Activated CD4-positive, alpha-beta T cell treated with anti-CD3 and anti-CD28 coated beads, Interleukin-2, amount 10 ng/mL, durations not matched to agents 24 days and 14 days (primary cell): ENCODE measurements around the gene CNPY3. TPM values are rescaled to one million over a fixed set of nuclear protein-coding genes. Genes with fewer than 3 reads are reported as not detected.
A peak's percentile ranks its signal among the peaks of the same experiment; 100 is the strongest.
"Not testable (repeated sequence)": the region's sequence is repeated elsewhere in the genome, so short reads cannot be mapped to it uniquely, and the experiment has no call there.

Experiments
- DNase-seq: peaks from one replicate; pipeline ENCODE4 v3.0.0; 2022
- H3K27ac Mint-ChIP-seq: one replicate; pipeline ENCODE4 v1.8.0; 2022; ENCODE audit warnings: mild to moderate bottlenecking, mixed read lengths
- H3K27me3 Mint-ChIP-seq: one replicate; pipeline ENCODE4 v1.8.0; 2022; ENCODE audit warnings: mixed read lengths
- H3K36me3 Mint-ChIP-seq: one replicate; pipeline ENCODE4 v1.8.0; 2022; ENCODE audit warnings: low read depth, mild to moderate bottlenecking, mixed read lengths
- H3K4me1 Mint-ChIP-seq: one replicate; pipeline ENCODE4 v1.8.0; 2021; ENCODE audit warnings: mixed read lengths
- H3K4me3 Mint-ChIP-seq: one replicate; pipeline ENCODE4 v1.8.0; 2022; ENCODE audit warnings: mild to moderate bottlenecking, moderate library complexity, mixed read lengths
- H3K9me3 Mint-ChIP-seq: one replicate; pipeline ENCODE4 v1.8.0; 2021; ENCODE audit warnings: mixed read lengths
- intact Hi-C: fragments of 100-400 bp; cut with micrococcal nuclease; formaldehyde crosslinking; loops from one replicate; pipeline ENCODE4 v1.15.1; 2023
- total RNA-seq: library from RNA; stranded (reverse); gene quantifications from 2 replicates; pipeline ENCODE4 v1.2.3, GENCODE V29; 2022

CNPY3 gene
- total RNA-seq, 1 donor from 2014 or later, result 49.0 TPM

DNA sequence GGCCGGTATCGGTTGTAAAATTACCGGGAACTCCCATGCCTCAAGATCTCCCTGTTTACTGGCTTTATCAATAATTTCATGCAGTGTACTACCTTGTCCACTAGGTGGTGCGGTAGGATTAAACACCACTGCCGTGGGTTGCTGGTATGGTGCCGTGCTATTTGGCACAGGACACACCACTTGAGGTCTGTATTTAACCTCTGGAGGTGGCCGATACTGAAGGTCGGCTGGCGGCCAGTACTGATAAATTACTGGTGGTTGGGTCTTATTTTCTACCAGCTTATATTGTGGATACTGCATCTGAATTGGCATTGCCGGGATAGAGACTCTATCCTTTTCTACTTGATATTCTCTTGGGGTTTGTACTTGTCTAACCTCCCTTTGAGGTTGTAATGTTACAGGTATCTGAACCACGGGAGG, 27.7 kb upstream of the CNPY3 start:
- no peak overlapping the region for H3K27ac Mint-ChIP-seq
- peak; percentile 93 for DNase-seq
- peaks cover 17% of the 10 kb centered on the region for H3K4me1 Mint-ChIP-seq
- intact Hi-C loops, result loop anchor here (1.0 to 2.0 kb wide), 3 partner anchors 27 to 242 kb away; partner anchors contain the start of genes CNPY3, KLC4 and MRPL2
- H3K9me3 Mint-ChIP-seq, result no peaks in the 10 kb centered on the region
- H3K4me3 Mint-ChIP-seq, result peak overlapping the region; percentile 4
- H3K27me3 Mint-ChIP-seq, result peaks cover 2% of the 10 kb centered on the region
- H3K36me3 Mint-ChIP-seq, result no peaks in the 10 kb centered on the region

DNA sequence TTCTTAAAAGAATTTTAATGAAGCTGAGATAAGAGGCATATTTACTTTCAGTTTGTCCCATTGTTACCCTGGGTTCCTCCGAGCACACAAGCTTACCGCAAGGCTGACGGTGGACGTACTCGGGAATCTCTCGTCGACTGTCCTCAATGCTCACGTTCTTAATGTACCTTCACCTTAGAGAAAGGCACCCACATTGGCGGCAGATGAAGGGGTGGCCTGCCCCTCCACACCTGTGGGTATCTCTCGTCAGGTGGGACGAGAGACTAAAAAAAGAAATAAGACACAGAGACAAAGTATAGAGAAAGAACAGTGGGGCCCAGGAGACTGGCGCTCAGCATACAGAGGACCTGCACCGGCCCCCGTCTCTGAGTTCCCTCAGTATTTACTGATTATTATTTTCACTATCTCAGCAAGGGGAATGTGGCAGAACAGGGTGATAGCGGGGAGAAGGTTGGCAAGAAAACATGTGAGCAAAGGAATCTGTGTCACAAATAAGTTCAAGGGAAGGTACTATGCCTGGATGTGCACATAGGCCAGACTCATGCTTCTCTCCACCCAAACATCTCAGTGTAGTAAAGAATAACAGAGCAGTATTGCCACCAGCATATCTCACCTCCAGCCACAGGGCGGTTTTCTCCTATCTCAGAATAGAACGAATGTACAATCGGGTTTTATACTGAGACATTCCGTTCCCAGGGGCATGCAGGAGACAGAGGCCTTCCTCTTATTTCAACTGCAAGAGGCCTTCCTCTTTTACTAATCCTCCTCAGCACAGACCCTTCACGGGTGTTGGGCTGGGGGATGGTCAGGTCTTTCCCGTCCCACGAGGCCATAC, 26.6 kb upstream of the CNPY3 start:
- H3K4me1 Mint-ChIP-seq, result peaks cover 17% of the 10 kb centered on the region
- H3K4me3 Mint-ChIP-seq, H3K9me3 Mint-ChIP-seq, intact Hi-C loops, H3K36me3 Mint-ChIP-seq, H3K27ac Mint-ChIP-seq, DNase-seq, H3K27me3 Mint-ChIP-seq: not testable (repeated sequence)

DNA sequence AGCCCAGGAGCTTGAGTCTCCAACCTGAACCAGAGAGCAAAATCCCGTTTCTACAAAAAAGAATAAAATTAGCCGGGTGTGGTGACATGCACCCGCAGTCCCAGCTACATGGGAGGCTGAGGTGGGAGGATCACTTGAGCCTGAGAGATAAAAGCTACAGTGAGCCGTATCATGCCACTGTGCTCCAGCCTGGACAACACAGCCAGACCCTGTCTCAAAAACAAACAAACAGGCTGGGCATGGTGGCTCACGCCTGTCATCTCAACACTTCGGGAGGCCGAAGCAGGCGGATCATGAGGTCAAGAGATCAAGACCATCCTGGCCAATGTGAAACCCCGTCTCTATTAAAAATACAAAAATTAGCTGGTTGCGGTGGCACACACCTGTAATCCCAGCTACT, 24.8 kb upstream of the CNPY3 start:
- Mint-ChIP-seq H3K27ac (no peak overlapping the region), H3K27me3 (peaks cover 4% of the 10 kb centered on the region), H3K4me3 (no peak overlapping the region), H3K9me3 (no peaks in the 10 kb centered on the region), H3K4me1 (peaks cover 17% of the 10 kb centered on the region), H3K36me3 (no peaks in the 10 kb centered on the region)
- DNase-seq, result no peak
- intact Hi-C loops, result no loop called here

DNA sequence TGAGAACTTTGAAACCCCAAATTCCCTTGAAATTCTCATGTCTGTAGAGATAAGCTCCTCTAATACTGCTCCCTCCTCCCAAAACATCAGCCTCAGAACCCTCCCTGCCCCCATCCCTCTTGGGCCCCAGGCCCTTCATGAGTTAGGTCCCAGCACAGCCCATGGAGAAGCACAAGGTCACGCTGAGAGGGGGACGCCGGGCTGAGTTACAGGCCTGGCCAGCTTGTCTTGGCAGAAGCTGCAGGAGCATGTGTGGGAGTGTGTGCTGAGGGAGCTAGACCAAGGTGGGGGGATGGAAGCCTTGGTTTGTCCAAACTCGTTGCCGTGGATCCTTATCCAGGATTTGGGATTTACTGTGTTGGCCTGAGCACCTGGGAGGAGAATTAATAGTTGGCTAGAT, 21.9 kb upstream of the CNPY3 start:
- H3K9me3 Mint-ChIP-seq, result no peaks in the 10 kb centered on the region
- peaks cover 4% of the 10 kb centered on the region for H3K4me1 Mint-ChIP-seq
- H3K36me3 Mint-ChIP-seq, result no peaks in the 10 kb centered on the region
- peaks cover 9% of the 10 kb centered on the region for H3K27me3 Mint-ChIP-seq
- no peak overlapping the region for H3K4me3 Mint-ChIP-seq
- DNase-seq, result no peak
- intact Hi-C loops, result no loop called here
- H3K27ac Mint-ChIP-seq, result no peak overlapping the region

DNA sequence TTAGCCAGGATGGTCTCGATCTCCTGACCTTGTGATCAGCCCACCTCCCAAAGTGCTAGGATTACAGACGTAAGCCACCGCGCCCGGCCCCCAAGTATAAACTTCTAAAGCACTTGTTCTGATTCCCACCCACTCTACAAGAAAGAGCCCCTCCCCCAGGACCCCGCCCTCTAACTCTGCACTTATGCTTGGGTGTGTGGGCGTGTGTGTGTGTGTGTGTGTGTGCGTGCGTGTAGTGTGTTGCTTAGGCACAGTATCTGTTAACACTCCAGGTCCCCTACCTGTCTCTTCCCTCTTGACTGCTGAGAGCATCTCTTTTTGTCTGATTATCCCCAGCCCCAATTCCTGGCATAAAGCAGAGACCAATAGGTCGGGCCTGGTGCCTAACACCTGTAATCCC, 19.4 kb upstream of the CNPY3 start:
- H3K27ac Mint-ChIP-seq, result no peak overlapping the region
- H3K4me1 Mint-ChIP-seq, result no peaks in the 10 kb centered on the region
- DNase-seq, result no peak
- H3K9me3 Mint-ChIP-seq, result no peaks in the 10 kb centered on the region
- H3K27me3 Mint-ChIP-seq, result peaks cover 16% of the 10 kb centered on the region
- H3K36me3 Mint-ChIP-seq, result no peaks in the 10 kb centered on the region
- intact Hi-C loops, result no loop called here
- no peak overlapping the region for H3K4me3 Mint-ChIP-seq

DNA sequence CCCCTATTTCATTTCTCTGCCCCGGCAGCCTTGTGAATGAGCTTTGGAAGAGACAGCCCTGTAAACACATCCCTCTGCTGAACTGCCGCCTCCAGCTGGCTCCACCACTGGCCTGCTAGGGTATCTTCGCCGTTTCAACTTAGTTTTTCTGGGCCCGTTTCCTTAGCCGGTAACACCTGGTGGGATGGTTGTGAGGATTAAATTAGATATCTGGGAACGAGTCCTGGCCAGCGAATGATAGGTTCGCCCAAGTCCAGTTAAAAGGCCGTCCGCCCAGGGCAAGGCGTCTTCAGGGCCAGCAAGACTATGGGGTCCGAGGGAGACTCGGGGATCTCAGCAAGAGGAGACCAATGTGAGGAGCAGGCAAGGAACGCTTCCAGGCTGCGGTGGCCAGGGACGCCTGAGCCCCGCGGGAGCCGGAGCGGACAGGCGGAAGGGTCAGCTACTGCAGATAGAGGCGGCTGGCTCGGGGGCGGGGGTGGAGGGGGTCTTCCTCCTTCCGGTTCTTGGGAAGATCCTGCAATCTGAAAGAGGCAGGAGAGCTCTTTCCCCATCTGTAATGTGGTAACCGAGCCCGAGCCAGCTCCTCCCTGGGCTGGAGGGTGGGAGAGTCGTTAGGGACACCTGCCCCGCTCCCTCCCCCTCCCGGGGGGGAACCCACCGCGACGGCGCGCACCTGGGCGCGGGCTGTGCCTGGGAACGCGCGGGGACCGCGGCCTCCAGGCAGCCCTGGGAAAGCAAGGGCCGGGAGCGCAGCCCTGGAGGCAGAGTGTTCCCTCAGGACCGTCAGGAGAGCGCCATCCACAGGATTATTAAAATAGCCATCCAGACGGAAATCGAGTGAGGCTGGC, 17.9 kb upstream of the CNPY3 start:
- Mint-ChIP-seq H3K27me3 (peaks cover 16% of the 10 kb centered on the region), H3K27ac (no peak overlapping the region), H3K4me1 (no peaks in the 10 kb centered on the region), H3K9me3 (no peaks in the 10 kb centered on the region), H3K4me3 (no peak overlapping the region), H3K36me3 (no peaks in the 10 kb centered on the region)
- DNase-seq, result no peak
- intact Hi-C loops, result no loop called here

DNA sequence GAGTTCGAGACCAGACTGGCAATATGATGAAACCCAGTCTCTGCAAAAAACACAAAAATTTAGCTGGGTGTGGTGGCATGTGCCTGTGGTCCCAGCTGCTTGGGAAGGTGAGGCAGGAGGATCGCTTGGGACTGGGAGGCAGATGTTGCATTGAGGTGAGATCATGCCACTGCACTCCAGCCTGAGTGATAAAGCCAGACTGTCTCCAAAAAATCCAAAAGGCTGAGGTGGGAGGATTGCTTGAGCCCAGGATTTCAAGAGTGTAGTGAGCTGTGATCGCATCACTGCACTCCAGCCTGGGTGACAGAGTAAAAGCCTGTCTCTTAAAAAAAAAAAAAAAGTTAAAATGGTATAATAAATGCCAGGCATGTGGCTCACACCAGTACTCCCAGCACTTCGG, 14.7 kb upstream of the CNPY3 start:
- Mint-ChIP-seq H3K4me3 (no peak overlapping the region), H3K4me1 (no peaks in the 10 kb centered on the region), H3K27ac (no peak overlapping the region), H3K27me3 (peaks cover 13% of the 10 kb centered on the region), H3K9me3 (no peaks in the 10 kb centered on the region), H3K36me3 (no peaks in the 10 kb centered on the region)
- intact Hi-C loops, result no loop called here
- DNase-seq, result no peak

DNA sequence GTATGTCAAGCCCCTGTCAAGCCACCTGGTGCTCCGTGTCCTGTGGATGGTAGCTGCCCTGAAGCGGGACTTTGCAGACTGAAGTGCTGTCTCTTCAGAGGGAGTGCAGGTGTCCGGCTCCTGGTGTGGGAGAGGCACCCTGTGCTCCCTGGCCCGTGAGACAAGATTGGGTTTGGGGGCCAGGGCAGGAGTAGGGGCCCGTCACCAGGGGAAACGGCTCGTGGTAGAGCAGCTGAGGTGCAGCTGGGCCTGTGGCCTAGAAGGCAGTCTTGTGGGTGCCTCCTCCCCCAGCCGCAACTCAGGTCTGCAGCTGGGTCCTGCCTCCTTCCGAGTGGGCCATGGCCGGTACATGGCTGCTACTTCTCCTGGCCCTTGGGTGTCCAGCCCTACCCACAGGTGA, 13.5 kb upstream of the CNPY3 start, which contains the start of gene PTCRA:
Gene PTCRA (plus strand): TSS at position 322 of the 400 bp plus-strand sequence. CDS start 17 bp downstream, at position 339.
- Mint-ChIP-seq H3K4me1 (no peaks in the 10 kb centered on the region), H3K27me3 (peaks cover 13% of the 10 kb centered on the region), H3K27ac (no peak within 1 kb of the TSS), H3K4me3 (no peak within 1 kb of the TSS), H3K9me3 (no peaks in the 10 kb centered on the region), H3K36me3 (no peaks in the 10 kb centered on the region)
- no peak for DNase-seq
- intact Hi-C loops, result no loop called here

DNA sequence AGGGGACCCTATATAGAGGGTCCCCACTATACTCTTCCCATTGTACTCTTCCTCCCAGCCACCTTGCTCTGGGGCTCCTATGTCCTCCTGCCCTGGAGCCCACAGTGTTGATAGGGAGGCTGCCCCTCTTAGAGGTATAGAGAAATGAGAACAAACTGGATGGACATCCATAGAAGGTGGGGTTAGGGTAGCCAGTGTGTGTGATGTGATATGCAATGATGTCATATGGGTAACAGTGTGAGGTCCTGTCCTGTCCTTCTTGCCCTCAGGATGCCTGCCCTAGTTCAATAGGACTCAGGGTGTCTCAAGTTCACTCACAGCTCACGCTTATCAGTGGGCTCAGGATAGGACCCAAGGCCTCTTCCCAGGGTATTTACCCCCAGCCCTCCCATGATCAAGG, 13.0 kb upstream of the CNPY3 start:
- no peak overlapping the region for H3K4me3 Mint-ChIP-seq
- H3K36me3 Mint-ChIP-seq, result no peaks in the 10 kb centered on the region
- DNase-seq, result no peak
- no peak overlapping the region for H3K27ac Mint-ChIP-seq
- no peaks in the 10 kb centered on the region for H3K4me1 Mint-ChIP-seq
- H3K9me3 Mint-ChIP-seq, result no peaks in the 10 kb centered on the region
- H3K27me3 Mint-ChIP-seq, result peaks cover 11% of the 10 kb centered on the region
- intact Hi-C loops, result no loop called here

DNA sequence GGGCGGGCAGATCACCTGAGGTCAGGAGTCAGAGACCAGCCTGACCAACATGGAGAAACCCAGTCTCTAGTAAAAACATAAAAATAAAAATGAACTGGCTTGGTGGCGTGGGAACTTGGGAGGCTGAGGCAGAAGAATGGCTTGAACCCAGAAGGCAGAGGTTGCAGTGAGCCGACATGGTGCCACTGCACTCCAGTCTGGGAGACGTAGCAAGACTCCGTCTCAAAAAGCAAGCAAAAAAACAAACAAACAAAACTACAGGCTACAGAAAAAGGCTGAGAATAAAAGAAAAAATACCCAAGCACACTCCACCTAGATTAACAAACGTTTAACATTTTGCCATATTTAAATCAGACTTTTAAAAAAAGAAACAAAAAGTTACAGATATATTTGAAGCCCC, 7.5 kb upstream of the CNPY3 start:
- H3K9me3 Mint-ChIP-seq, result no peaks in the 10 kb centered on the region
- no peak for DNase-seq
- no peaks in the 10 kb centered on the region for H3K27me3 Mint-ChIP-seq
- no peaks in the 10 kb centered on the region for H3K4me1 Mint-ChIP-seq
- H3K36me3 Mint-ChIP-seq, result no peaks in the 10 kb centered on the region
- intact Hi-C loops, result no loop called here
- H3K4me3 Mint-ChIP-seq, result no peak overlapping the region
- H3K27ac Mint-ChIP-seq, result no peak overlapping the region

DNA sequence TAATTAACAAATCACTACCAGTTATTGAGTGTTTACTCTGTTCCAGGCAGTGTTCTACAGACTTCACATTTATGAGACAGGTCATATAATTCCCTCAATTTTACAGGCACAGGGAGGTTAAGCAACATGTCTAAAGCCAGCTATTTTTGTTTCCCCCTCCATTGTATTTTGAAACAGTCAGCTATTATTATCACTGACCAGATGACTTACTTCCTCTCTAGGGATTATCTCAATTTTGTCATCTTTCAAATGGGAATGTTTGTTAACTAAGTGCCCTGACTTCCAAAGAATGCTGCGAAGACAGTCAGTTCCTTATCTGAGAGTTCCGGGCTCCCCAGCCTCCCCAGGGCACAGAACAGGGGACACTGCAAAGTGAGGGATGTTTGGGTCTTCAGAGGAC, 5.6 kb upstream of the CNPY3 start:
- no peaks in the 10 kb centered on the region for H3K27me3 Mint-ChIP-seq
- DNase-seq, result no peak
- no peaks in the 10 kb centered on the region for H3K36me3 Mint-ChIP-seq
- no peak overlapping the region for H3K4me3 Mint-ChIP-seq
- peaks cover 4% of the 10 kb centered on the region for H3K4me1 Mint-ChIP-seq
- intact Hi-C loops, result no loop called here
- H3K9me3 Mint-ChIP-seq, result no peaks in the 10 kb centered on the region
- no peak overlapping the region for H3K27ac Mint-ChIP-seq

DNA sequence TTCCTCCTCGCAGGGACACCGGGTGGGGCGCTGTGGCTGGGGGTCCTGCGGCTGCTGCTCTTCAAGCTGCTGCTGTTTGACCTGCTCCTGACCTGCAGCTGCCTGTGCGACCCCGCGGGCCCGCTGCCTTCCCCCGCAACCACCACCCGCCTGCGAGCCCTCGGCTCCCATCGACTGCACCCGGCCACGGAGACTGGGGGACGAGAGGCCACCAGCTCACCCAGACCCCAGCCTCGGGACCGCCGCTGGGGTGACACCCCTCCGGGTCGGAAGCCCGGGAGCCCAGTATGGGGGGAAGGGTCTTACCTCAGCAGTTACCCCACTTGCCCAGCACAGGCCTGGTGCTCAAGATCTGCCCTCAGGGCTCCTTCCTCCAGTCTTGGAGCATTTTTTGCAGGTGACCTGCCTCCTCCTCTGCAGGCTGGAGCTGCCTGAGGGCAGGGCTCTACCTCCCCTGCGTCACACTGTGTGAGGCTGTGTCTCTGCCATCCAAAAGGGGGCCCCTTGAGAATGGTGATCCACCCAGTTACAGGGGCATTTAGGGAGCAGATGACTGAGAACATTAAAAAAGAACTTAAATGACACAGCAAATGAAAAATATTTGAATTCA, 3.9 kb upstream of the CNPY3 start:
- no peak overlapping the region for H3K4me3 Mint-ChIP-seq
- no peak overlapping the region for H3K27ac Mint-ChIP-seq
- peaks cover 7% of the 10 kb centered on the region for H3K36me3 Mint-ChIP-seq
- intact Hi-C loops, result no loop called here
- no peak for DNase-seq
- peaks cover 11% of the 10 kb centered on the region for H3K4me1 Mint-ChIP-seq
- H3K27me3 Mint-ChIP-seq, result no peaks in the 10 kb centered on the region
- H3K9me3 Mint-ChIP-seq, result no peaks in the 10 kb centered on the region

DNA sequence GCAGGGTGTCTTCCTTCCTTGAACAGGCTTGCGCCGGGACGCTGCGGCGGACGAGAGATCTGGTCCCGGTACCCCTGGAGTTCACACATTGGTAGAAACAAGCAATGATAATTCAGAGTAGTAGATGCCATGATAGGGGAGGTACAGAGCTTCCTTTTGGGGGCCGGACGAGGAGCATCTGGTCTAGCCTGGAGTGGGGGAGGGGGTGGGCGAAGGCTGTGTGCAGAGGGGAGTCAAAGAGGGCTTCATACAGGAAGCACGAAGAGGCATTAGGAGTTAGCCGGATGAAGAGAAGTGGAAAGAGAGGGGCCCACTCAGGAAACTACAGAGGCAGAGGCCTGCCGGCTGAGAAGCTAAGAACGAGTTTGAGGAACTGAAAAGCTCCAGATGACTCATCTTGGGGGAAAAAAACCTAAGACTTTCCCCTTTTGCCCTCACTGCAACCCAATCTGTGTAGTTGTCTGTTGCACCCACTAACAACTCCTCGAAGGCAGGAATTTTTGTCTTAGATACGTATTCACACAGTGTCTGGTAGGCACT, 611 bp downstream of the CNPY3 start:
- Mint-ChIP-seq H3K4me1 (peaks cover 34% of the 10 kb centered on the region), H3K27me3 (no peaks in the 10 kb centered on the region), H3K36me3 (peaks cover 37% of the 10 kb centered on the region), H3K4me3 (peak overlapping the region; percentile 91), H3K9me3 (no peaks in the 10 kb centered on the region), H3K27ac (peak overlapping the region; percentile 98)
- intact Hi-C loops, result loop anchor here (1.0 to 2.0 kb wide), 10 partner anchors 29 to 241 kb away; partner anchors contain the start of genes CUL7, KLC4, KLHDC3 and MRPL2
- DNase-seq, result peak; percentile 87
